HL-60 (cell line): ENCODE results near the gene HMCN1.

Experiments
- POLR2AphosphoS5 ChIP-seq: IDR thresholded peaks from 2 replicates; pipeline ENCODE4 v1.6.1; 2012; ENCODE audit warnings: low read depth
- TF ChIP-seq, protein P1 (sequence below): IDR thresholded peaks from one replicate; pipeline ENCODE4 v1.5.1; 2011; ENCODE audit warnings: low read length, control low read depth, inconsistent platforms; ENCODE audit not compliant: insufficient read depth
- TF ChIP-seq, protein P2 (sequence below): IDR thresholded peaks from 2 replicates; pipeline ENCODE4 v1.6.1; 2012; ENCODE audit warnings: low read depth; ENCODE audit not compliant: insufficient replicate concordance

DNA sequence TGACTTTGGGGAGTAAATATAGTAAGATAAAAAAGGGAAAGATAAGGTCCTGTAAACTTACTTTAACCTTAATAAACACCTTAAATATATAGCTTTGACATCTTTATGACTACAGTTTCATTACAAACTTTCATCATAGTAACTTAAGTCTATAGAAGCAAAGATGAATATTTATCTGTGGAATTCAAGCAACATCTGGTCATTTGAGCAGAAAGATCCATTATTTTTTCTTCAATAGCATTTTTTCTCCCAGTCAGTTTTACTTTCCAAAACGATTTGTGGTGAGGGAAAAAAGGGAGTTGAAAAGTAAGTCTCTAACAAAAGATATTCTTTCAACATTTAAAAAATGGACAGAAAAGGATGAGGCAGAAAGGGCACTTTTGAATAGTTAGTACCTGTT, 69.0 kb downstream of the HMCN1 start:
- no peak for TF ChIP-seq POLR2AphosphoS5
- TF ChIP-seq, protein P1, sequence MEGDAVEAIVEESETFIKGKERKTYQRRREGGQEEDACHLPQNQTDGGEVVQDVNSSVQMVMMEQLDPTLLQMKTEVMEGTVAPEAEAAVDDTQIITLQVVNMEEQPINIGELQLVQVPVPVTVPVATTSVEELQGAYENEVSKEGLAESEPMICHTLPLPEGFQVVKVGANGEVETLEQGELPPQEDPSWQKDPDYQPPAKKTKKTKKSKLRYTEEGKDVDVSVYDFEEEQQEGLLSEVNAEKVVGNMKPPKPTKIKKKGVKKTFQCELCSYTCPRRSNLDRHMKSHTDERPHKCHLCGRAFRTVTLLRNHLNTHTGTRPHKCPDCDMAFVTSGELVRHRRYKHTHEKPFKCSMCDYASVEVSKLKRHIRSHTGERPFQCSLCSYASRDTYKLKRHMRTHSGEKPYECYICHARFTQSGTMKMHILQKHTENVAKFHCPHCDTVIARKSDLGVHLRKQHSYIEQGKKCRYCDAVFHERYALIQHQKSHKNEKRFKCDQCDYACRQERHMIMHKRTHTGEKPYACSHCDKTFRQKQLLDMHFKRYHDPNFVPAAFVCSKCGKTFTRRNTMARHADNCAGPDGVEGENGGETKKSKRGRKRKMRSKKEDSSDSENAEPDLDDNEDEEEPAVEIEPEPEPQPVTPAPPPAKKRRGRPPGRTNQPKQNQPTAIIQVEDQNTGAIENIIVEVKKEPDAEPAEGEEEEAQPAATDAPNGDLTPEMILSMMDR, result no peak
- TF ChIP-seq, protein P2, sequence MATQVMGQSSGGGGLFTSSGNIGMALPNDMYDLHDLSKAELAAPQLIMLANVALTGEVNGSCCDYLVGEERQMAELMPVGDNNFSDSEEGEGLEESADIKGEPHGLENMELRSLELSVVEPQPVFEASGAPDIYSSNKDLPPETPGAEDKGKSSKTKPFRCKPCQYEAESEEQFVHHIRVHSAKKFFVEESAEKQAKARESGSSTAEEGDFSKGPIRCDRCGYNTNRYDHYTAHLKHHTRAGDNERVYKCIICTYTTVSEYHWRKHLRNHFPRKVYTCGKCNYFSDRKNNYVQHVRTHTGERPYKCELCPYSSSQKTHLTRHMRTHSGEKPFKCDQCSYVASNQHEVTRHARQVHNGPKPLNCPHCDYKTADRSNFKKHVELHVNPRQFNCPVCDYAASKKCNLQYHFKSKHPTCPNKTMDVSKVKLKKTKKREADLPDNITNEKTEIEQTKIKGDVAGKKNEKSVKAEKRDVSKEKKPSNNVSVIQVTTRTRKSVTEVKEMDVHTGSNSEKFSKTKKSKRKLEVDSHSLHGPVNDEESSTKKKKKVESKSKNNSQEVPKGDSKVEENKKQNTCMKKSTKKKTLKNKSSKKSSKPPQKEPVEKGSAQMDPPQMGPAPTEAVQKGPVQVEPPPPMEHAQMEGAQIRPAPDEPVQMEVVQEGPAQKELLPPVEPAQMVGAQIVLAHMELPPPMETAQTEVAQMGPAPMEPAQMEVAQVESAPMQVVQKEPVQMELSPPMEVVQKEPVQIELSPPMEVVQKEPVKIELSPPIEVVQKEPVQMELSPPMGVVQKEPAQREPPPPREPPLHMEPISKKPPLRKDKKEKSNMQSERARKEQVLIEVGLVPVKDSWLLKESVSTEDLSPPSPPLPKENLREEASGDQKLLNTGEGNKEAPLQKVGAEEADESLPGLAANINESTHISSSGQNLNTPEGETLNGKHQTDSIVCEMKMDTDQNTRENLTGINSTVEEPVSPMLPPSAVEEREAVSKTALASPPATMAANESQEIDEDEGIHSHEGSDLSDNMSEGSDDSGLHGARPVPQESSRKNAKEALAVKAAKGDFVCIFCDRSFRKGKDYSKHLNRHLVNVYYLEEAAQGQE, result no peak
